M059J (cell line): ENCODE results near the gene EGLN3. TPM values are rescaled to one million over a fixed set of nuclear protein-coding genes. Genes with fewer than 3 reads are reported as not detected.

ENCODE experiments used
- DNase-seq: peaks from one replicate; pipeline ENCODE4 v3.0.0-alpha.2; 2012; ENCODE audit warnings: low read depth
- total RNA-seq: library from RNA; depleted of rRNA; stranded (reverse); fragments of >200 nt; shearing (Covaris generic); gene quantifications from 2 replicates; pipeline ENCODE4 v1.2.3, GENCODE V29; 2014

EGLN3 gene
- total RNA-seq, 1 experiment from 2014 or later, result 30.1 TPM

DNA sequence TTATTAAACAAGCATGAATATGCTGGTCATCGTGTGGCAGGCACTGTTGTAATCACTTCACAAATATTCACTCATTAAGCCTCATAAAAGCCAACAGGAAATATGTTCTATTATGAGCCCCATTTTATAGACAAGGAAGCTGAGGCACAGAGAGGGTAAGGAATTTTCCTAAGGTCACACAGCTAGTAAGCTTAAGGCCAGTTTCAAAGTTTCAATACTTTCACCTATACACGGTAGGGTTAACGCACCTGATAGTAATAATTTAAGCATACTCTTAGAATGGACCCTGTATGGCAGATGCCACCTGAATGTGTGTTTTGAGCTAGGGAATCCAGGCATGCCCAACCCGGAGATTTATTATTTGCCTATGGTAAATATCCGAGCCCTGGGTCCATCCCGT lies 39.8 kb downstream of the EGLN3 start:
- no peak for DNase-seq

- no peak for DNase-seq
Measured at GRCh38 chr14:33910435-33910834, 40.4 kb downstream of the EGLN3 start.

GRCh38 chr14:33909380-33910084 lies 41.3 kb downstream of the EGLN3 start:
- no peak for DNase-seq

DNA sequence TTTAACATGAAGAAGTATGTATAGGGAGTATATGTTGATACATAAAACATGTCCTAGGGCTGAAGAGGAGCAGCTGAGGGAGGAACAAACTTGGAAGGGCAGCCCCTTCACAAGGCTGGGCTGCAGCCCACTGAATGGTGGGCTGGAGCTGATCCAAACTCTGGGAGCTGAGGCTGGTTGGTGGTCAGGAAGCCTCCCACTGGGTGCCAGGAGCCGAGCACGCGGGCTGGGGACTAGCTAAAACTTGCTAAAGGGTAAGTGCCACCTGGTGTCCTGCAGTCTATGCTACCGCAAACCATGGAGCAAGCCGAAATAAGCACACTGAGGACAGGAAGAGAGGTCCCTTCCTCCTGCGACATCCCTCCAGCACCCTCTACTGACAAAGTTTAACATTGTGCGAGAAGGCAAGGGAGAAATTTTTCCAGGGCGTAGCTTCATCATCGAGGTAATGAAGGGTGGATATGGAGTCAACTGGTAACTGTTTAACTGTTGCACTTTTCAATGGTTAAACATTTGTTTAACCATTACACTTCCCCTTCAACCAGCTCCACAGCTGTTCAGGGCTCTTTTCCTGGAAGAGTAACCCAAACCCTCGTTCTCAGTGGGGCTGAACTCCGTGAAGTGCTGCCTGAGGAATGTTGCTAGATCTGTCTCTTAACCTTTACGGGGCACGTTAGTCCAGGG lies 42.2 kb downstream of the EGLN3 start:
- DNase-seq, result peak; percentile 2

DNA sequence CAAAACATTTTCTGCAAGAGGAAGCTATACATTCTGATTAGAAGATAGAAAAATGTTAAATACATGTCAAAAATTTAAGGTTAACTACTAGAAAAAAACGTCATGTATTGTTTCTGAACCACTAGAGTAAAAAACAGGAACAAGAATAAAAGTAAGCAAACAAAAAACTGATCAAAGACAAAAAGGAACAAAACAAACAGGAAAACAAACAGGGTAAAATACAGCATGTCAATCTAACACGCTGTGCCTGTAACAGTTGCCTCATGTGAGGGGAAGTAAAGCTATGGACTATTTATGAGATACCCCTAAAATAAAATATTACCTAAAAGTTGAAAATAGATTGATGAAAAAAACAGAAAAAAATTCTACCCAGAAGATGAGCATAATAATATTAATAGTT lies 43.9 kb downstream of the EGLN3 start:
- DNase-seq, result no peak

- DNase-seq, result no peak
Measured at GRCh38 chr14:33904609-33905008, 46.3 kb downstream of the EGLN3 start.

DNA sequence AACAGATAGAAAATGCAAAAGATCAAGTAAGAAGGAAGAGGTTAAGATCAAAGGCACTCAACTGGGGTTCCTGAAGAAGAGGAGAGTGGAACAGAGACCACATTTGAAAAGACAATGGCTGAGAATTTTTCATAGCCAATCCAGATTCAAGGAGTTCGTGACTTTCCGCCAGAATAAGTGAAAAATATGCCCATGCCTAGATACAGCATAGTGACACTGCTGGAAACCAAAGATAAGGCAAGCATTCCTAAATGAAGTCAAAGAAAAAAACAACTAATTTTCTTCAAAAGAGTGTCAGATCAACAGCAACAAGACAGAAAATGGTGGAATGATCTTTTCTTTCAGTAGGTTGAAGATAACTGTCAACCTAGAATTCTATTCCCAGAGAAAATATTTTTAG lies 47.5 kb downstream of the EGLN3 start:
- DNase-seq, result no peak

- DNase-seq, result no peak
Measured at GRCh38 chr14:33902363-33902762, 48.5 kb downstream of the EGLN3 start.

GRCh38 chr14:33901426-33902155 lies 49.3 kb downstream of the EGLN3 start:
- no peak for DNase-seq

- no peak for DNase-seq
Measured at GRCh38 chr14:33900706-33901105, 50.2 kb downstream of the EGLN3 start.

DNA sequence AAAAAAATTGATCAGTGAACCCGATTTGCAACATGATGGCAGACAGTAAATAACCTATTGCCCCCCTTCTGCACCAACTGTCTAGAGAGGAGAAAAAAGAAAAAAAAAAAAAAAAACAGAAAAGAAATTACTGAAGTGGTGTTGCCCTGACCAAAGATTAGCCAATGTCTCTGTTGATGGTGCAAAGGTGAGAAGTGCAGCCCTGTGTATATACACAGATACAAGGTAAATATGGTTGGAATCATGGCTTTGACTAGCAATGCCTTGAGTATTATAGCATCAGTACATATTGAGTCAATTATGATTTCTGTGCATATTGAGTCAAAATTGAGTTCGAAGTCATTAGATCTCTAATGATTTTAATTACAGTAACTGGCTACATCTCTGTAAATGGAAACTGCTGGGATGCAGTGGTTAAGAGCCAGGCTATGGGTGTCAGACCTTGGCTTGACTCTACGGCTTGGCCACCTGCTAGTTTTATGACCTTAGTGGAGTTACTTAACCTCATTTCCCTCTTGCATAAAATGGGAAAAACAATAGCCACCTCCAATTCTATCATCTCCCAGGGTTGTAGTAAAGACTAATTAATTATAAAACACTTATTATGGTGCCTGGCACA lies 51.0 kb downstream of the EGLN3 start:
- DNase-seq, result no peak

DNA sequence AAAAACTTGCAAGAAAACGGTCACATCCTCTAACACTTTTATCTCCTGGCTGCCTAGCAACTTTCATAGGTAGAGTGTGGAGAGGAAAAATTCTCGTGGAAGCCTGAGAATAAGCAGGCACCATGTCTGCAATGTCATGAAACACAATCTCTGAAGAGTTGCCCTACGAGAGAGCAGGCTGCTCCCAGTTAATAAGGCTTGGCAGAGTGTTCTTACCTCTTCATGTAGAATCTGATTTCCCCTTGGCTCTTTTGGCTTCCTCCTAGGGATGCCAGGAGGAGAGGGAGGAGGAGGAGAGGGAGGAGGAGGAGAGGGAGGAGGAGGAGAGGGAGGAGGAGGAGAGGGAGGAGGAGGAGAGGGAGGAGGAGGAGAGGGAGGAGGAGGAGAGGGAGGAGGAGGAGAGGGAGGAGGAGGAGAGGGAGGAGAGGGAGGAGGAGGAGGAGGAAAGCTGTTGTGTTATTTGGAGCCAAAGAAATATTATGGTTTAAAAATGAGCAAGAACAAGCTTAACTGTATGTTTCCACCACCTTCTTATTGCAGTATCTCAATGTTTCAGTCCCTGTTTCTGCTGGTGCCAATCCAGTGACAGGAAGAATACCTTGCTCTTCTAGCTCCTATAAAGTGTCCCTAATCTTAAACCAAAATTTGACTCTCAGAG lies 52.9 kb downstream of the EGLN3 start:
- no peak for DNase-seq

DNA sequence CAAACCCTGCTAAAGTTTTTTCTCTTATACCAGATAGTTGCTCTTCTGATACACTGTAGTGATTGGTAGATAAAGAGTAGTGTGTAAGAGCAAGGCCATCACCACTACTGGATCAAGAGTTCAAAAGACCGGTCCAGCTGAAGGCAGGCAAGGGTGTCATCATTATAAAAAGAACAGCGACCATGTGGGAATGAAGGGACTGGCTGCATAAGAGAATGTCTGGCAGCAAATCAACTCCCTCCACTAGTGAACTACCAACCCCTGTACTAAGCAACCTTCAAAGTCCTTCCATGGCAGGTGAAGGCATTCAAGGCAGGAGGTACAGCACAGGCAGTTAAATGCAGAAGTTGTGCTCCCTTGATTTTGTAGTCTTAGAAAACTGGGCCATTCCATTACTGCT lies 53.5 kb downstream of the EGLN3 start:
- no peak for DNase-seq

- no peak for DNase-seq
Measured at GRCh38 chr14:33894339-33894738, 56.5 kb downstream of the EGLN3 start.

- no peak for DNase-seq
Measured at GRCh38 chr14:33891700-33892099, 59.2 kb downstream of the EGLN3 start.

- no peak for DNase-seq
Measured at GRCh38 chr14:33884916-33885315, 66.0 kb downstream of the EGLN3 start.

- DNase-seq, result no peak
Measured at GRCh38 chr14:33880330-33880729, 70.5 kb downstream of the EGLN3 start.

DNA sequence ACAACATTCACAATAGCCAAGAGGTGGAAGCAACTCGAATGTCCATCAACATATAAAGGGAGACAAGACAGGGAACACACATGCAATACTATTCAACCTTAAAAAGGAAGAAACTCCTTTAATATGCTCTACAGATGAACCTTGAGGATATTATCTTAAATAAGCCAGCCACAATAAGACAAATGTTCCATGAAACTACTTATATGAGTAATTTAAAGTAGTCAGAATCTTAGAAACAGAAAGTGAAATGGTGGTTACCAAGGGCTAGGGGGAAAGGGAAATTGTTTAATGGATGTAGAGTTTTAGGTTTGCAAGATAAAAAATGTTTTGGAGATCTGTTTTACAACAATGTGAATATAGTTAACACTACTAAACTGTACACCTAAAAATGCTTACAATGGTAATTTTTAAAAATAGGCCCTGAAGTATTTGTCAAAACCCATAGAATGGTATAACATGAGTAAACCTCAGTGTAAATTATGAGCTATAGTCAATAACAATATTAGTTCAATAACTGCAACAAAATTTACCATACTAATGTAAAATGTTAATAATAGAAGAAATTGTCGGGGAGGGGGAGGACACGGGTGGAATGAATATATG lies 71.1 kb downstream of the EGLN3 start:
- DNase-seq, result no peak

GRCh38 chr14:33876274-33876673 lies 74.6 kb downstream of the EGLN3 start:
- DNase-seq, result no peak
